T-helper 2 cell treated with Interferon-gamma antibody and Interleukin-4, amounts not matched to agents 5 μg/mL and 100 μg/mL, for 36 hours (primary cell): ENCODE data around the gene CERS1.
A peak's percentile ranks its signal among the peaks of the same experiment; 100 is the strongest.

ENCODE experiments used
- DNase-seq: peaks from one replicate; pipeline ENCODE4 v3.0.0; 2021; ENCODE audit warnings: low spot score
- H3K27ac Mint-ChIP-seq: one replicate; pipeline ENCODE4 v1.8.0; 2021; ENCODE audit warnings: mild to moderate bottlenecking, mixed read lengths
- H3K27me3 Mint-ChIP-seq: one replicate; pipeline ENCODE4 v1.8.0; 2021; ENCODE audit warnings: low read depth, mixed read lengths
- H3K36me3 Mint-ChIP-seq: one replicate; pipeline ENCODE4 v1.8.0; 2021; ENCODE audit warnings: low read depth, mixed read lengths
- H3K4me1 Mint-ChIP-seq: one replicate; pipeline ENCODE4 v1.8.0; 2021; ENCODE audit warnings: low read depth, mixed read lengths
- H3K4me3 Mint-ChIP-seq: one replicate; pipeline ENCODE4 v1.8.0; 2022; ENCODE audit warnings: mild to moderate bottlenecking, moderate library complexity, mixed read lengths
- H3K9me3 Mint-ChIP-seq: one replicate; pipeline ENCODE4 v1.8.0; 2021; ENCODE audit warnings: mixed read lengths

The CERS1 gene

DNA sequence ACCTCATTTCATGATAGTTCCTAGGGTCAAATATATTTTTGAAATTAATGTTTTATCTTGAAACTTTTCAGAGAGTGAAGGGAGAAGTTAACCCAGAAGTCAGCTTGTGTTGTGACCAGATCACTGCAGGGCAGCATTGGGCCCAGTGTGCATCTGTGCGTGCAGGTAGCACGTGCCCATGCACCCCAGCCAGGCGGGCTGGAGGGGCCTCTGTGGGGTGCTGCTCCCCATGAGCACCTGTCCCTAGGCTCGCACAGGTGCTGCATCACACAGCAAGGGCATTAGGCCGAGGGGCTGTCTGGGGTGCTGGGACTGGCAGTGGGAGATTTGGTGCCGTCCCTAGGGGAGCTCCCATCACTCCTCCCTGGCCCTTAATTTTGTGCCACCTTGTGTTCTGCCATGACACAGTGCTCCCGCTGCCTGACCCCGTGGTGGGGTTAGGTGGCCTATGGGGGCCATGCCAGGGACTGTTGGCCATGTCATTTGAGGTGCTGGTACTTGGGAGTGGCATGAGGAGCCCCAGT, 51.1 kb downstream of the CERS1 start:
- Mint-ChIP-seq H3K9me3 (no peaks in the 10 kb centered on the region), H3K27me3 (no peaks in the 10 kb centered on the region), H3K4me1 (peaks cover 54% of the 10 kb centered on the region), H3K4me3 (no peak overlapping the region), H3K27ac (no peak overlapping the region), H3K36me3 (peaks cover 28% of the 10 kb centered on the region)
- no peak for DNase-seq

DNA sequence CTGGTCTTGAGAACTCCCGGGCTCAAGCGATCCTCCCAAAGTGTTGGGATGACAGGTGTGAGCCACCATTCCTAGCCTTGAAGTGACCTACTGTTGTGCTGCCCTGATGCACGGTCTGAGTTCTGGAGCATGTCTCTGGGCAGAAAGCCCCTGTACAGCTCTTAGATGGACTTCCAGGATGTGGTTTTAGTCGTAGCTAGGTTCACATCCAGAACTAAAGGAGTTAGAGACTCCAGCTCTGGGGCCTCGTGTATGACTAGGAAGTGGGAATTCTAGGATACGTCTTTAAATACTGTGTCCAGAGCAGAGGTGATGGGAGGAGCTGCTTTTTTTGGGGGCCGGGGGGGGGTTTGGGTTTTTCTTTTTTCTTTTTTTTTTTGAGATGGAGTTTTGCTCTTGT, 52.0 kb downstream of the CERS1 start:
- Mint-ChIP-seq H3K9me3 (no peaks in the 10 kb centered on the region), H3K27me3 (no peaks in the 10 kb centered on the region), H3K36me3 (peaks cover 24% of the 10 kb centered on the region), H3K4me1 (peaks cover 47% of the 10 kb centered on the region), H3K27ac (peak overlapping the region; percentile 64), H3K4me3 (peak overlapping the region; percentile 59)
- DNase-seq = no peak

DNA sequence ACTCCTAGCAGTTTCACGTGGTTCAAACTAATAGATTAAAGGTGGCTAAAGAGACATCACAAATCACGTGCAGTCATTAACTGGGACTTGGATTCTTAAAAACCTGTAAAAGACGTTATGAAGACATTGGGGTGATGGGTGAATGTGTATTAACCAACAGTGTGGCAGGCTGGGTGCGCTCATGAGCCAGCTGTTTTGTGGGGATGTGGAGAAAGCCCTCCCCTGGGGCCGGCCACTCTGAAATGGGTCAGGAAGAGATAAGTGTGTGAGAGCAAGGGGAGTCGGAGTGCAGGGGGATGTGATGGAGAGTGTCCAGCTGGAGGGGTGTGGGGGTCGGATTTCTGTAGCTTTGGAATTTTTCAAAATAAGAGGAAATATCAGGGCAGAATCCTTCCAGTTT, 53.8 kb downstream of the CERS1 start:
- peaks cover 44% of the 10 kb centered on the region for H3K4me1 Mint-ChIP-seq
- peak overlapping the region; percentile 35 for H3K4me3 Mint-ChIP-seq
- H3K9me3 Mint-ChIP-seq = no peaks in the 10 kb centered on the region
- H3K27ac Mint-ChIP-seq = no peak overlapping the region
- no peak for DNase-seq
- H3K36me3 Mint-ChIP-seq = peaks cover 23% of the 10 kb centered on the region
- H3K27me3 Mint-ChIP-seq = no peaks in the 10 kb centered on the region

DNA sequence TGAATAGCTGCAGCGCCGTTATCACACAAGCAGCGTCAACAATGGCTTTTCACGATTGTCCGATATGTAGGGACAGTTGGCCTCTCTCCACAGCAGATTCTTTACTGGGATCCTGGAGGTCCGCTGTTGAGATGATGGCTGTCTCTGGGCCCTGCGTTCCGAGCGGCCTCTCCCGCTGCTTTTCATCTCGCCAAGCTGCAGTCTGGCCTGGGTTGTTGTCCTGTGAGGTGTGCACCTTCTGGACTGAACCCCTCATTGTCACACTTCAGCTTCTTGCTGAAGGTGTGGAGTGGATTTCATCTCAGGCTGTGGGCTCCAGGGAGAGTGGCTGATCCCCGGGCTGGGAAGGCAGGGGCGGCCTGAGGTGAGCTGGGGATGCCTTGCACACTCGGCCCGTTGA, 54.6 kb downstream of the CERS1 start:
- DNase-seq = no peak
- Mint-ChIP-seq H3K27me3 (no peaks in the 10 kb centered on the region), H3K9me3 (no peaks in the 10 kb centered on the region), H3K27ac (no peak overlapping the region), H3K36me3 (peaks cover 21% of the 10 kb centered on the region), H3K4me1 (peaks cover 41% of the 10 kb centered on the region), H3K4me3 (no peak overlapping the region)

DNA sequence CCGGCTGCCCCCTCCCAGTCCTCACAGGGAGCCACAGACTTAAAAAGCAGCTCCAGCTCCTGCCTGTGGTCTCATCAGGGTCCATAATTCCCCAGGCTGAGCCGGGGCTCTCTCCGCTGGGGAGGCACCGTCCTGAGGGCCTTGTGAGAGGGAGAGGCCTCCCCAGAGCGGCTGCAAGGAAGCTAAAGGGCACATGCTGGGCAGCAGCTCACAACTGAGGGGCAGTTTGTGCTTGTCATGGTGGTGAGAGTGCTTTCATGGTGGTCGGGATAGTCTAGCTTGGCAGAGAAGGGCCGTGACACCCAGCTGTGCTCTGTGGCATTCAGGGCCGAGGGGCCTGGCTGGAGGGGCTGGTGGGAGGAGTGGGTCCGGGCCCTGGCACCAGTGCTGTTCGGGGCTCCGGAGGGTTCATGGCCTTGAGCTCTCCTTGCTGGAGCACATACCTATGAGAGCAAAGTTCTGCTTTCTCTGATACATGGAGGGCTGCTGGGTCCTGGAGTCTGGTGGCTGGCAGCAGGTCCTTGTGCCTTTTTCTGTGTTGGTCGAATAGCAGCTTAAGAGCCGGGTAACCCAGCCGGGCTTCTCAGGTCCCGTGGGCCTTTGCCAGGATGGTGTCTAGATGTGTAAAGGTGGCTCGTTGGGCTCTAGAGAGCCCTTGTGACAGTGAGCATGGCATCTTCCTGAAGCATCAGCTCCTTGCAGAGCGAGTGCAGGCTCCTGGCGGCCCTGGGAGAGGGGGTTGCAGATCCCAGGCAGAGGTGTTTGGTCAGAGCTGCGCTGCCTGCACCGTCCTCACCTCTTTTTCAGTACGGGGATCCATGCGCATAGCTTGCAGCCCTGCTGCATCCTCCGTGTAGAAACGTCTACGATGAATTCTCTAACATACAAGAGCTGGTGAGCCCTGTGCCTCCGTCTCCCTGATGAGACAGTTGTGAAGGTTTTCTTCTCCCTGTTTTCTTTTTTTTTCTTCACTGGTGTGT, 55.4 kb downstream of the CERS1 start:
- Mint-ChIP-seq H3K4me1 (peaks cover 47% of the 10 kb centered on the region), H3K27ac (peak overlapping the region; percentile 58), H3K36me3 (peaks cover 26% of the 10 kb centered on the region), H3K4me3 (no peak overlapping the region), H3K27me3 (no peaks in the 10 kb centered on the region), H3K9me3 (no peaks in the 10 kb centered on the region)
- no peak for DNase-seq

DNA sequence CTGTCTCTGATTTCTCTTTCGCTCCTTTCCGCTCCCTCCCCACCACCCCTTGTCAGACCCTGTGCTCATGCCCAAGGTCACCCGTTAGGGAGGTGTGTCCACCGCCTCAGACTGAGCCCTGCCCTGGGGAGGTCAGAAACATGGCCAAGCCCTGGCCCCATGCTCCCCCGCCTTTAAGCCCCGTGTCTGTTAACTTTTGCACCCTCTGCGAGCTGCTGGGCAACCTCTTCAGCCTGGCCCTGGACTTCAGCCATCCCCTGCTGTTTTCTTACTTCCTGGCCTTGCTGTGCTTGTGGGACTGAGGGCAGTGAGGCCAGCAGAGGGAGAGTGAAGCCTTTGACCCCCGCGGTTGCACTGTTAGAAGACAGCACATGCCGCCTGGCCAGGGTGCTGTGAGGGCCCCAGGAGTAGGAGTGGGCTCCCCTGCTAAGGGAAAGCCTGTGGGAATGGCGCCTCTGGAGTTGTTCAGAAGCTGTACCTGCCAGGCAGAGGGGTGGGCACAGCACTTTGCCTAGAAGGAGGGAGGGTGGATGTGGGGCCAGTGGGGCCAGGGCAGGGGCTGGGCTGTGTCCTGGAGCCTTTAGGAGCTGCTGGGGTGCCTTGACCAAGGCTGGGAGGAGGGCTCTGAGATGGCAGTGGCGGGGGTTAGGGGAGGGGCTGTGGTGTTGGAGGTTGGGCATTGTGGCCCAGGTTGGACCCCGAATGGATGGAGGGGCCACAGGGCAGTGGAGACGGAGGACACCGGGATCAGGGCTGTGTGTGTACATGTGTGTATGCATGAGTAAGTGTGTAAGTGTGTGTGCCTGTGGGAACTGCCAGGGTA, 56.3 kb downstream of the CERS1 start:
- Mint-ChIP-seq H3K4me1 (peaks cover 45% of the 10 kb centered on the region), H3K27me3 (no peaks in the 10 kb centered on the region), H3K9me3 (no peaks in the 10 kb centered on the region), H3K36me3 (peaks cover 32% of the 10 kb centered on the region), H3K27ac (peak overlapping the region; percentile 26), H3K4me3 (no peak overlapping the region)
- no peak for DNase-seq

DNA sequence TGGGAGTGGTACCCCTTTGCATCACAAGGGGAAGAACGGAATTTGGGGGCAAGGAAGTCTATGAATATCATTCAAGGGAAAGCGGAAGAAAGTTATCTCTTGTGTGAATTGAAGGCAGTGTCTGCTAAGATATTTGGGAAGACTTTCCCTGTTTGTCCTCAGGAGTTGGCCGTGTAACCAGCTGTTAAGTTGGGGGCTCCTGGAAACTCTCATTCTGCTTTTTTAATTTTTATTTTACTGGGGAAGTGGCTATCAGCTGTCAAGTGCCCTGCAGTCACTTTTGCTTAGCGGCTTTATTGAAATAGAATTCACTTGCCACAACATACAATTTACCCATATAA, 61.3 kb downstream of the CERS1 start:
- Mint-ChIP-seq H3K4me1 (peaks cover 36% of the 10 kb centered on the region), H3K36me3 (peaks cover 49% of the 10 kb centered on the region), H3K27me3 (no peaks in the 10 kb centered on the region), H3K27ac (no peak overlapping the region), H3K9me3 (no peaks in the 10 kb centered on the region), H3K4me3 (peak overlapping the region; percentile 94)
- DNase-seq = no peak

DNA sequence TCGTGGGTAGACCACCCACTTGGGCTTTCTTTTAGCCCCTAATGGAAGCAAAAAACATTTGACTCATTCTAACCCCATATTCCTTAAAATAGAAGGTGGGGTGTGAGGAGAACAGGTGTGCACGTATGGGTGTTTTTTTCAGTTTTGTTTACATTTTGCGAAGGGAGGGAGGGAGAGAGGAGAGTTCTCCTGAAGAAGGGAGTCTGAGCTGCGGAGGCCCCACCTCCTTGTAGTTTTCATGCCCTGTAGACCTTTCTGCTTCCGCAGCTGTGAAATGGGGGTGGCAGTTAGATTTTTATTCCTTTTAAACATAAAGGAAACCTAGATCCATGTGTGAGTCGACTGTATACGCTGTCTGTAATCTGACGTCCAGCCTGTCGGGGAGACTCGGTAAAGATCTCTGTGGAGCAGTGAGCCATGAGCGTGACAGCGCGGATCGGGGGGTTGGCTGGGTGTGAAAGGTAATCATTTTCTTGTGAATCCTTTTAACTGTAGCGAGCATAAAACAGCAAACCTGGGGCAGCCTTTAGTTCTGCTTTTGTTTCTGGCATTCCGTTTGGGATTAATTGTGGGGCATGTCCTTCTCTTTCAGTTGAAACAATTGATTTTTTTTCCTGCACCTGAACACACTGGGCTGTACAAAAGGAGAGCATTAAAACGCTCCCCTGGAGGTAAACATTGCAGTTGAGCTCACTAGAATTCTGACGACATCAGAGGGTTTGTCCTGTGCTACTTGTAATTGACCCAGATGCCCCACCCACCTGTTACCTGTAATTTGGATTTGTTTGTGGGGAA, 61.9 kb downstream of the CERS1 start:
- Mint-ChIP-seq H3K27me3 (no peaks in the 10 kb centered on the region), H3K4me3 (peak overlapping the region; percentile 94), H3K4me1 (peaks cover 36% of the 10 kb centered on the region), H3K36me3 (peaks cover 49% of the 10 kb centered on the region), H3K9me3 (no peaks in the 10 kb centered on the region), H3K27ac (peak overlapping the region; percentile 52)
- DNase-seq = no peak

DNA sequence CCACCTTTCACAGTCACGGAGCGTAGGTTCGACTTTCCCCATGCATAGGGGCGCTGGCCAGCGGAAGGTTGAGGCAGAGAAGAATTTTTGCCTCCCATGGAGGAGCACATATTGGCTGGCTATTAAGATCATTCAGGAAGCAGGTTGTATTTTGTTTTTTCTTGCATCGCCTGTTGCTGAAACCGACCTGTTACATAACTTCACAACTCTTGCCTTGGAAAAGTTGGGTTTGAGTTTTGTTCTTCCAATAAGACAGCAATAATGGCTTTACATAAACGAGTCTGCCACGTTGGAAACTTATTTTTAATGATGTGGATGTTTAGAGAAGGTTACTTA, 62.8 kb downstream of the CERS1 start:
- Mint-ChIP-seq H3K4me1 (peaks cover 36% of the 10 kb centered on the region), H3K4me3 (peak overlapping the region; percentile 94), H3K27ac (peak overlapping the region; percentile 93), H3K27me3 (no peaks in the 10 kb centered on the region), H3K9me3 (no peaks in the 10 kb centered on the region), H3K36me3 (peaks cover 44% of the 10 kb centered on the region)
- no peak for DNase-seq

DNA sequence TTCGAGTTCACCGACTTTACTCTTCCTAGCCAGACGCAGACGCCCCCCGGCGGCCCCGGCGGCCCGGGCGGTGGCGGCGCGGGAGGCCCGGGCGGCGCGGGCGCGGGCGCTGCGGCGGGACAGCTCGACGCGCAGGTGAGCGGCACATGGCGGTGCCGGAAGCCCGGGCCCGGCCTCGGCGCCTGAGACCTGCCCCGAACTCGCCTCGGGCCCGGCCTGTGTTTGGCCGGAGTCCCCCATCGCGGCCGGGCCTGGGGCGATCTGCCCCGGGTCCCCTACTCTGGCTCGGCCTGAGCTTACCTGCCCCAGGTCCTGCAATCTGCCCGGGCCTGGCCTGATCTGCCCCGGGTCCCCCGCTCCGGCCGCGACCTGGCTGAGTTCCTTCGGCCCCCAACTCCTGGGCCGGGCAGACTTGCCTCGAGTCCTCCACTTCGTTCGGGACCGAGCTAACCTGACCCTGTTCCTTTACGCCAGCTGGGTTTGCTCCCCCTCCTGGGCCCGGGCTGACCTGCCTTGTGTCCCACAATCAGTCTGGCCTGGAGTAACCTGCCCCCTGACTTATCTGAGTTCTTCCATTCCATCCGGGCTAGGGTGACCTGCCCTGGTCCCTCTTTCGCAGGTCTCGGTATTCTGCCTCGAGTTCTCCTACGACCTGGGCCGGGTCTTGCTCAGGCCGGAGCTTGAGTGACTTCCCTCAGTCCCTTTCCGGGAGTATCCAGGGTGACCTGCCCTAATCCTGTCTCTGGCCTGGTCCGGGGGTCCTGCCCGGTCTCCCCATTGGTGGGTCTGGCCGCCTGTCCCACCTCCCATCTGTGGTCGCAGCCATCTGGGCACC, 63.4 kb downstream of the CERS1 start:
- peak; percentile 30 for DNase-seq
- peak overlapping the region; percentile 93 for H3K27ac Mint-ChIP-seq
- peak overlapping the region; percentile 94 for H3K4me3 Mint-ChIP-seq
- peaks cover 3% of the 10 kb centered on the region for H3K9me3 Mint-ChIP-seq
- peaks cover 30% of the 10 kb centered on the region for H3K4me1 Mint-ChIP-seq
- H3K27me3 Mint-ChIP-seq = peaks cover 5% of the 10 kb centered on the region
- peaks cover 38% of the 10 kb centered on the region for H3K36me3 Mint-ChIP-seq

DNA sequence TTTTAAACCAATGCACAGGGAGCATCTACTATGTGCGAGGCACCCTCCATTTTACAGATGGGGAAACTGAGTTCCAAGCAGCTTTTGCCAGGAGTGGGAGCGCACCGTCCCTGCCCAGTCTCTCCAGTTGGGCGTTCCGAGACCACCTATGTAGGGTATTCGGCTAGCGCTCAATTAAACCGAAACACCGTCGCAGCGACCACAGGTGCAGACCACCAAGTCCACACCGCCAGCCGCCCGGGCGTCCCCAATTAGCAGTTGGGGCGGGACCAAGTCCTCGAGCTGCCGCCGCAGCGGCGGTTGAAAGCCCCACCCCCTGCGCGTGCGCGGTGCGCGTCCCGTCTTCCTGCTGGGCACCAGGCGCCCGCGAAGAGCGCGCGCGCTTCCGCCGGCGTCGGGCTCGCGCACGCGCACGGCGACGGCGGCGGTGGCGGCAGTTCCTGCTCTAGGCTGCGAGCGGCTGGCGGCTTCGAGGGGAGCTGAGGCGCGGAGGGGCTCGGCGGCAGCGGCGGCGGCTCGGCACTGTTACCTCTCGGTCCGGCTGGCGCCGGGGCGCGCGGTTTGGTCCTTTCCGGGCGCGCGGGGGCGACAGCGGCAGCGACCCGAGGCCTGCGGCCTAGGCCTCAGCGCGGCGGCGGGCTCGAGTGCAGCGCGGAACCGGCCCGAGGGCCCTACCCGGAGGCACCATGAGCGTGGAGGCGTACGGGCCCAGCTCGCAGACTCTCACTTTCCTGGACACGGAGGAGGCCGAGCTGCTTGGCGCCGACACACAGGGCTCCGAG, 64.2 kb downstream of the CERS1 start, which contains the start of gene UPF1:
Gene UPF1 (plus strand): TSS at position 436 of the 782 bp plus-strand sequence. CDS start 251 bp downstream, at position 687.
- Mint-ChIP-seq H3K36me3 (peaks cover 37% of the 10 kb centered on the region), H3K4me3 (peak within 1 kb of the TSS; percentile 94), H3K27me3 (peaks cover 9% of the 10 kb centered on the region), H3K4me1 (peaks cover 30% of the 10 kb centered on the region), H3K9me3 (peaks cover 7% of the 10 kb centered on the region), H3K27ac (peak within 1 kb of the TSS; percentile 93)
- DNase-seq = peak; percentile 97

DNA sequence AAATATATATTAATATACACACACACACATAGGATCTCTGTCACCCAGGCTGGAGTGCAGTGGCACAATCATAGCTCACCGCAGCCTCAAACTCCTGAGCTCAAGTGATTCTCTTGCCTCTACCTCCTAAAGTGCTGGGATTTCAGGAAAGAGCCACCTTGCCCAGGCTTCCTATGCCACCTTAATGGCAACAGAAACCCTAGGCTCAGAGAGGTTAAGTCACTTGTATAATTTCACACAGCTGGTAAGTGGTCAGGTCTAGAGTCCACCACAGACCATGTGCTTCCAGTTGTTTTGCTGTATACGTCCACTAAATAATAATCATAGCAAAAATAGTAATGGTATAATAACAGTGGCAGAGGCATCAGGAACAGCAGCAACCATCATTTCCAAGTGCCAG, 65.5 kb downstream of the CERS1 start:
- H3K36me3 Mint-ChIP-seq = peaks cover 27% of the 10 kb centered on the region
- H3K27me3 Mint-ChIP-seq = peaks cover 13% of the 10 kb centered on the region
- DNase-seq = no peak
- H3K4me3 Mint-ChIP-seq = peak overlapping the region; percentile 27
- H3K4me1 Mint-ChIP-seq = peaks cover 21% of the 10 kb centered on the region
- H3K9me3 Mint-ChIP-seq = peaks cover 12% of the 10 kb centered on the region
- H3K27ac Mint-ChIP-seq = no peak overlapping the region
